GM12878 (cell line): ENCODE measurements around the gene GMPPA. TPM values are rescaled to one million over a fixed set of nuclear protein-coding genes. Genes with fewer than 3 reads are reported as not detected.
A peak's percentile ranks its signal among the peaks of the same experiment; 100 is the strongest.

Source experiments
- ATAC-seq: fragments of 200-7000 bp; cut with Tn5 transposase; 3 replicates; pipeline ENCODE4 v1.9.1; 2020; ENCODE audit warnings: mild to moderate bottlenecking, moderate library complexity
- BruUV-seq: library from RNA; stranded (reverse); fragments of 400-500 nt; replicated peaks from 2 replicates; lab custom pipeline; 2021; lab: Mats Ljungman, UMichigan
- CTCF ChIA-PET: fragments of 300-600 bp; sonication (Branson Sonifier 250); formaldehyde crosslinking; extraction: SDS; loops from one replicate; lab custom pipeline; 2021; ENCODE audit warnings: inconsistent platforms; lab: Yijun Ruan, JAX
- POLR2A ChIA-PET: fragments of 350-600 bp; formaldehyde crosslinking; extraction: SDS; loops from one replicate; lab custom pipeline; 2021; ENCODE audit warnings: inconsistent platforms; lab: Charles Lee
- RAD21 ChIA-PET: fragments of 300-600 bp; sonication (Branson Sonifier 250); formaldehyde crosslinking; loops from one replicate; lab custom pipeline; 2023; ENCODE audit warnings: antibody characterized with exemption; ENCODE audit not compliant: unreplicated experiment; lab: Charles Lee
- SMC1A ChIA-PET: fragments of 300-600 bp; sonication (Branson Sonifier 250); formaldehyde crosslinking; loops from one replicate; lab custom pipeline; 2023; ENCODE audit not compliant: unreplicated experiment, uncharacterized antibody; lab: Charles Lee
- DNase-seq: peaks from one replicate; pipeline ENCODE4 v3.0.0-alpha.2; 2011; ENCODE audit warnings: low read depth, low spot score
- FAIRE-seq: peaks from 3 replicates; lab custom pipeline; 2011; peaks lifted over from hg19 to GRCh38; lab: Jason Lieb, UNC
- H2AFZ ChIP-seq: 2 replicates; pipeline ENCODE4 v1.6.0; 2011; ENCODE audit warnings: low read depth, low read length, control low read depth; ENCODE audit not compliant: control insufficient read depth
- H3K27ac ChIP-seq: 2 replicates; pipeline ENCODE4 v1.5.1; 2011; ENCODE audit warnings: control low read depth; ENCODE audit not compliant: control insufficient read depth, insufficient read depth
- H3K27me3 ChIP-seq, 2 experiments: replicated peaks in 1 of 2; 2 replicates each; pipeline versions ENCODE4 v1.6.0 to v1.6.1; 2011; ENCODE audit warnings: low read length in 1 of 2; ENCODE audit not compliant: control insufficient read depth in 2 of 2, insufficient read depth in 2 of 2
- H3K36me3 ChIP-seq, 2 experiments: 2 replicates each; pipeline ENCODE4 v1.5.1; 2011; ENCODE audit warnings: low read length in 1 of 2; ENCODE audit not compliant: control insufficient read depth in 2 of 2, insufficient read depth in 2 of 2
- H3K4me1 ChIP-seq: 2 replicates; pipeline ENCODE4 v1.6.1; 2011; ENCODE audit warnings: mild to moderate bottlenecking, low read length, moderate library complexity, mixed read lengths; ENCODE audit not compliant: control insufficient read depth, insufficient read depth
- H3K4me2 ChIP-seq: 2 replicates; pipeline ENCODE4 v1.6.0; 2011; ENCODE audit warnings: control low read depth; ENCODE audit not compliant: control insufficient read depth, insufficient read depth
- H3K4me3 ChIP-seq: fragments of 200-600 bp; sonication (generic); 2 replicates; pipeline ENCODE4 v1.5.1; 2016
- H3K79me2 ChIP-seq: 2 replicates; pipeline ENCODE4 v1.6.0; 2011; ENCODE audit warnings: low read length; ENCODE audit not compliant: control insufficient read depth, insufficient read depth
- H3K9ac ChIP-seq: 2 replicates; pipeline ENCODE4 v1.8.0; 2011; ENCODE audit warnings: low read length, control low read depth, mixed read lengths; ENCODE audit not compliant: control insufficient read depth, insufficient read depth
- H3K9me3 ChIP-seq: replicated peaks from 3 replicates; pipeline ENCODE4 v1.5.1; 2011; ENCODE audit warnings: mild to moderate bottlenecking, low read length; ENCODE audit not compliant: control insufficient read depth, insufficient read depth
- H4K20me1 ChIP-seq: 2 replicates; pipeline ENCODE4 v1.6.0; 2011; ENCODE audit not compliant: control insufficient read depth, insufficient read depth
- BHLHE40 ChIP-seq, 2 experiments: fragments of 450-650 bp in 1 of 2; IDR thresholded peaks; 2 replicates each; pipeline ENCODE4 v1.6.1; 2011 to 2017; ENCODE audit warnings: low read depth in 2 of 2, borderline replicate concordance in 1 of 2, improper control_type of control experiment in 1 of 2, low read length in 1 of 2, mild to moderate bottlenecking in 1 of 2
- CBFB ChIP-seq: IDR thresholded peaks from 2 replicates; pipeline ENCODE4 v1.6.1; 2016; ENCODE audit warnings: antibody characterized with exemption, low read depth
- CHD4 ChIP-seq: fragments of 200-600 bp; sonication (generic); IDR thresholded peaks from 2 replicates; pipeline ENCODE4 v1.6.1; 2016; ENCODE audit warnings: mild to moderate bottlenecking
- EZH2 ChIP-seq: IDR thresholded peaks from 2 replicates; pipeline ENCODE4 v1.6.1; 2012; ENCODE audit warnings: low read depth, mild to moderate bottlenecking, control low read depth, inconsistent platforms, low read length, borderline replicate concordance; ENCODE audit not compliant: control insufficient read depth
- GABPA ChIP-seq: IDR thresholded peaks from 2 replicates; pipeline ENCODE4 v1.6.1; 2014; ENCODE audit warnings: antibody characterized with exemption, low read depth, mild to moderate bottlenecking, inconsistent platforms
- GATAD2B ChIP-seq: fragments of 450-650 bp; conservative IDR thresholded peaks from 2 replicates; pipeline ENCODE4 v1.6.1; 2017; ENCODE audit warnings: low read depth, mild to moderate bottlenecking, moderate library complexity
- KDM1A ChIP-seq: fragments of 200-600 bp; sonication (generic); IDR thresholded peaks from 2 replicates; pipeline ENCODE4 v1.6.1; 2016; ENCODE audit warnings: borderline replicate concordance
- MTA3 ChIP-seq: IDR thresholded peaks from 2 replicates; pipeline ENCODE4 v1.6.1; 2012; ENCODE audit warnings: low read length, inconsistent platforms, borderline replicate concordance
- NR2F1 ChIP-seq: fragments of 450-650 bp; conservative IDR thresholded peaks from 2 replicates; pipeline ENCODE4 v1.6.1; 2017; ENCODE audit warnings: mild to moderate bottlenecking
- RUNX3 ChIP-seq: IDR thresholded peaks from 2 replicates; pipeline ENCODE4 v1.6.1; 2012; ENCODE audit warnings: low read length, inconsistent platforms
- SUZ12 ChIP-seq: fragments of 200-600 bp; sonication (generic); IDR thresholded peaks from one replicate; pipeline ENCODE4 v1.6.1; 2018; ENCODE audit warnings: antibody characterized with exemption, mild to moderate bottlenecking; ENCODE audit not compliant: unreplicated experiment
- TCF12 ChIP-seq: IDR thresholded peaks from 2 replicates; pipeline ENCODE4 v1.6.1; 2011; ENCODE audit warnings: low read depth, mild to moderate bottlenecking, low read length
- WGBS: methylation state at CpG from one replicate; pipeline ENCODE4 v1.1.6; 2016; ENCODE audit warnings: low lambda C conversion rate; ENCODE audit not compliant: insufficient replicate concordance, insufficient coverage; ENCODE audit errors: missing lambda C conversion rate; 5-methylcytosine and 5-hydroxymethylcytosine counted together
- in situ Hi-C: fragments of 300-500 bp; cut with MboI; formaldehyde crosslinking; loops from 9 replicates; pipeline ENCODE4 v1.14.3; 2018; ENCODE audit warnings: mixed read lengths
- intact Hi-C: fragments of 100-400 bp; cut with micrococcal nuclease; formaldehyde crosslinking; loops from one replicate; pipeline ENCODE4 v1.14.2; 2022; ENCODE audit not compliant: unreplicated experiment
- polyA plus RNA-seq, 11 experiments: library from polyadenylated mRNA; depleted of rRNA in 4 of 11; unstranded in 6 of 11; stranded (reverse) in 5 of 11; fragments of >200 nt; fragmentation: Nextera tagmentation in 4 of 11; fragmentation: Illumina TruSeq in 1 of 11; extraction: Ambion mirVana in 4 of 11; extraction: Trizol in 1 of 11; gene quantifications; 1 replicate in 1 of 11; 2 replicates in 10 of 11; pipeline versions ENCODE4 v1.2.1 to v1.2.3, GENCODE V29; 2011 to 2016; ENCODE audit warnings: inconsistent platforms in 2 of 11, missing spikeins in 2 of 11, low read depth in 1 of 11
- total RNA-seq, 4 experiments: library from RNA; depleted of rRNA in 3 of 4; stranded (reverse); fragments of >200 nt in 3 of 4; fragmentation: Illumina TruSeq in 1 of 4; extraction: Trizol in 1 of 4; gene quantifications; 2 replicates each; pipeline versions ENCODE4 v1.2.1 to v1.2.3, GENCODE V29; 2013 to 2021
- TF ChIP-seq, protein P1 (sequence below): IDR thresholded peaks from 2 replicates; pipeline ENCODE4 v1.6.1; 2011; ENCODE audit warnings: low read depth, low read length, improper control_type of control experiment, borderline replicate concordance
- TF ChIP-seq, protein P2 (sequence below): fragments of 150-350 bp; IDR thresholded peaks from 2 replicates; pipeline ENCODE4 v1.6.1; 2016; ENCODE audit warnings: low read depth, low read length
- TF ChIP-seq, protein P3 (sequence below): IDR thresholded peaks from 2 replicates; pipeline ENCODE4 v1.6.1; 2012; ENCODE audit warnings: low read length, inconsistent platforms
- TF ChIP-seq, protein P4 (sequence below): fragments of 450-650 bp; IDR thresholded peaks from 2 replicates; pipeline ENCODE4 v1.6.1; 2017; ENCODE audit warnings: borderline replicate concordance

GMPPA gene
- total and polyA plus RNA-seq, 10 of the 15 experiments (the other 5 are each of a cell fraction or from before 2014, with no cell fraction given): 1.9 to 83.2 (median 45.0) TPM

DNA sequence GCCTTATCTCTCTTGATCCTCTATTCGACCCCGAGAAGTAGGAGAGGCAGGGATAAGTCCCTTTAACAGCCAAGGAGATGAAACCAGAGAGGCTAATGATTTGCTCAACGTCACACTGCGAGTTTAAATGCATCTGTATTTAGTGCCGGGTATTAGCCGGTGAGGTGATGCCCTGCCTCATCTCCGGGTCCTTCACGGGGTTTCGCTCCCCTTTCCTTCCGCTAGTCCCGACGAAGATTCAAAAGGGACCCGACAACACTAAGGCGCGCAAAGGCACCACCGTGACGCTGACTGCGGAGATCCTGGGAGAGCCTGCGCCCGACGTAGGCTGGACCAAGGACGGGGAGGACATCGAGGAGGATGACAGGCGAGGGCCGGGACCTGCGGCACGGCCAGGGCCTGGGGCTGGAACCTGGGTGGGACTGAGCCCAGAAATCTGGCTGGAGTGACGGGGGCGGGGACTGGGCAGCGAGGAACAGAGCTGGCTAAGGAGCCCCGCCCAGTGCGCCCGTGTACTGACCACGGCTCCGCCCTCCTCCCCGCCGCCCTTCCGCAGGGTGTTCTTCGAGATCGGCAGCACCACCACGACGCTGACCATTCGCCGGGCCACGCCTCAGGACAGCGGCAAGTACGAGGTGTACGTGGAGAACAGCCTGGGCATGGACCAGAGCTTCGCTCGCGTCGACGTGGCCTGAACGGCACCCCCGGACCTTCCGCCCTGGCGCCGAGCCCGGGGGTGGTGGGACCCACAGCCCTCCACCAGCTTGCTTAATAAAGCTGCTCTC, 1.0 kb upstream of the GMPPA start:
- FAIRE-seq (no peak), DNase-seq (no peak)
- CTCF ChIA-PET: interaction anchor here (1.2 to 11.4 kb wide), 9 partner anchors 11 to 192 kb away, joined by 3 to 224 read pairs (median 6); partner anchors contain the start of genes CHPF, STK11IP and TMEM198
- TF ChIP-seq, protein P1, sequence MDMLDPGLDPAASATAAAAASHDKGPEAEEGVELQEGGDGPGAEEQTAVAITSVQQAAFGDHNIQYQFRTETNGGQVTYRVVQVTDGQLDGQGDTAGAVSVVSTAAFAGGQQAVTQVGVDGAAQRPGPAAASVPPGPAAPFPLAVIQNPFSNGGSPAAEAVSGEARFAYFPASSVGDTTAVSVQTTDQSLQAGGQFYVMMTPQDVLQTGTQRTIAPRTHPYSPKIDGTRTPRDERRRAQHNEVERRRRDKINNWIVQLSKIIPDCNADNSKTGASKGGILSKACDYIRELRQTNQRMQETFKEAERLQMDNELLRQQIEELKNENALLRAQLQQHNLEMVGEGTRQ: no peak
- TF ChIP-seq KDM1A (no peak), CBFB (no peak), NR2F1 (peak; percentile 40; the same call in 1 of the 2 replicates), TCF12 (no peak), GABPA (no peak), MTA3 (no peak), GATAD2B (peak; percentile 49; the same call in 1 of the 2 replicates), SUZ12 (peak; percentile 36), EZH2 (peak; percentile 53; the same call in 1 of the 2 replicates), RUNX3 (no peak), BHLHE40 (IDR thresholded peaks at IDR 0.05; ENCODE audit: borderline replicate concordance in 1 of 2, low read depth in 2 of 2, low read length in 1 of 2) (peak in 1 of 2 experiments; percentile 35; a peak in 1 of 4 replicates), CHD4 (no peak)
- TF ChIP-seq, protein P2, sequence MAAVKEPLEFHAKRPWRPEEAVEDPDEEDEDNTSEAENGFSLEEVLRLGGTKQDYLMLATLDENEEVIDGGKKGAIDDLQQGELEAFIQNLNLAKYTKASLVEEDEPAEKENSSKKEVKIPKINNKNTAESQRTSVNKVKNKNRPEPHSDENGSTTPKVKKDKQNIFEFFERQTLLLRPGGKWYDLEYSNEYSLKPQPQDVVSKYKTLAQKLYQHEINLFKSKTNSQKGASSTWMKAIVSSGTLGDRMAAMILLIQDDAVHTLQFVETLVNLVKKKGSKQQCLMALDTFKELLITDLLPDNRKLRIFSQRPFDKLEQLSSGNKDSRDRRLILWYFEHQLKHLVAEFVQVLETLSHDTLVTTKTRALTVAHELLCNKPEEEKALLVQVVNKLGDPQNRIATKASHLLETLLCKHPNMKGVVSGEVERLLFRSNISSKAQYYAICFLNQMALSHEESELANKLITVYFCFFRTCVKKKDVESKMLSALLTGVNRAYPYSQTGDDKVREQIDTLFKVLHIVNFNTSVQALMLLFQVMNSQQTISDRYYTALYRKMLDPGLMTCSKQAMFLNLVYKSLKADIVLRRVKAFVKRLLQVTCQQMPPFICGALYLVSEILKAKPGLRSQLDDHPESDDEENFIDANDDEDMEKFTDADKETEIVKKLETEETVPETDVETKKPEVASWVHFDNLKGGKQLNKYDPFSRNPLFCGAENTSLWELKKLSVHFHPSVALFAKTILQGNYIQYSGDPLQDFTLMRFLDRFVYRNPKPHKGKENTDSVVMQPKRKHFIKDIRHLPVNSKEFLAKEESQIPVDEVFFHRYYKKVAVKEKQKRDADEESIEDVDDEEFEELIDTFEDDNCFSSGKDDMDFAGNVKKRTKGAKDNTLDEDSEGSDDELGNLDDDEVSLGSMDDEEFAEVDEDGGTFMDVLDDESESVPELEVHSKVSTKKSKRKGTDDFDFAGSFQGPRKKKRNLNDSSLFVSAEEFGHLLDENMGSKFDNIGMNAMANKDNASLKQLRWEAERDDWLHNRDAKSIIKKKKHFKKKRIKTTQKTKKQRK: no peak
- TF ChIP-seq, protein P3, sequence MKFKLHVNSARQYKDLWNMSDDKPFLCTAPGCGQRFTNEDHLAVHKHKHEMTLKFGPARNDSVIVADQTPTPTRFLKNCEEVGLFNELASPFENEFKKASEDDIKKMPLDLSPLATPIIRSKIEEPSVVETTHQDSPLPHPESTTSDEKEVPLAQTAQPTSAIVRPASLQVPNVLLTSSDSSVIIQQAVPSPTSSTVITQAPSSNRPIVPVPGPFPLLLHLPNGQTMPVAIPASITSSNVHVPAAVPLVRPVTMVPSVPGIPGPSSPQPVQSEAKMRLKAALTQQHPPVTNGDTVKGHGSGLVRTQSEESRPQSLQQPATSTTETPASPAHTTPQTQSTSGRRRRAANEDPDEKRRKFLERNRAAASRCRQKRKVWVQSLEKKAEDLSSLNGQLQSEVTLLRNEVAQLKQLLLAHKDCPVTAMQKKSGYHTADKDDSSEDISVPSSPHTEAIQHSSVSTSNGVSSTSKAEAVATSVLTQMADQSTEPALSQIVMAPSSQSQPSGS: no peak
- TF ChIP-seq, protein P4, sequence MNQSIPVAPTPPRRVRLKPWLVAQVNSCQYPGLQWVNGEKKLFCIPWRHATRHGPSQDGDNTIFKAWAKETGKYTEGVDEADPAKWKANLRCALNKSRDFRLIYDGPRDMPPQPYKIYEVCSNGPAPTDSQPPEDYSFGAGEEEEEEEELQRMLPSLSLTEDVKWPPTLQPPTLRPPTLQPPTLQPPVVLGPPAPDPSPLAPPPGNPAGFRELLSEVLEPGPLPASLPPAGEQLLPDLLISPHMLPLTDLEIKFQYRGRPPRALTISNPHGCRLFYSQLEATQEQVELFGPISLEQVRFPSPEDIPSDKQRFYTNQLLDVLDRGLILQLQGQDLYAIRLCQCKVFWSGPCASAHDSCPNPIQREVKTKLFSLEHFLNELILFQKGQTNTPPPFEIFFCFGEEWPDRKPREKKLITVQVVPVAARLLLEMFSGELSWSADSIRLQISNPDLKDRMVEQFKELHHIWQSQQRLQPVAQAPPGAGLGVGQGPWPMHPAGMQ: no peak

More for the DNA sequence above, 1.0 kb upstream of the GMPPA start:
- RAD21 ChIA-PET: interaction anchor here (1.2 to 3.6 kb wide), 4 partner anchors 23 to 192 kb away, joined by 3 to 21 read pairs (median 5); no protein-coding TSS in a partner anchor
- peak overlapping the region; percentile 88; the same call in 1 of the 2 replicates for H3K9ac ChIP-seq
- H3K4me1 ChIP-seq: peaks cover 15% of the 10 kb centered on the region
- BruUV-seq: no TSS peak
- no peaks in the 10 kb centered on the region for H4K20me1 ChIP-seq
- peak; percentile 62 for ATAC-seq
- peaks cover 11% of the 10 kb centered on the region for H3K79me2 ChIP-seq
- H3K4me2 ChIP-seq: peak overlapping the region; percentile 99
- intact Hi-C loops (no loop called here), in situ Hi-C loops (no loop called here)
- peaks cover 8 to 15% of the 10 kb centered on the region in 2 experiments for H3K27me3 ChIP-seq
- no peak overlapping the region for H3K27ac ChIP-seq
- SMC1A ChIA-PET: interaction anchor here (1.2 to 4.0 kb wide), 2 partner anchors 31 to 182 kb away, joined by 3 to 22 read pairs; no protein-coding TSS in a partner anchor
- peak overlapping the region; percentile 83 for H3K4me3 ChIP-seq
- H2AFZ ChIP-seq: peak overlapping the region; percentile 97
- WGBS: 5% methylated on average over 56 of the region's 59 CpGs
- no peaks in the 10 kb centered on the region; the same call in 2 of the 3 replicates for H3K9me3 ChIP-seq
- no peaks in the 10 kb centered on the region for H3K36me3 ChIP-seq
- POLR2A ChIA-PET: interaction anchor here (0.6 to 2.1 kb wide), 2 partner anchors 110 to 493 kb away, joined by 4 to 15 read pairs; partner anchors contain the start of gene DNPEP
